ACHN (cell line): ENCODE measurements around the gene CDC42BPG.

Experiments used
- DNase-seq: peaks from one replicate; pipeline ENCODE4 v3.0.0-alpha.2; 2015
- in situ Hi-C: cut with HindIII; loops from 2 replicates; pipeline ENCODE4 v1.10.0; 2017; ENCODE audit warnings: low sequenced_read_pairs, low pct_ligation_motif_present, low pct_unique_long_range_greater_than_20kb

The CDC42BPG gene

GRCh38 chr11:64868904-64869570 is 24.6 kb upstream of the CDC42BPG start:
- peak; percentile 72 for DNase-seq
- in situ Hi-C loops, result no loop called here

- in situ Hi-C loops, result no loop called here
- DNase-seq, result no peak
Observed at GRCh38 chr11:64867748-64868462, 23.5 kb upstream of the CDC42BPG start.

- DNase-seq, result no peak
Observed at GRCh38 chr11:64866173-64866491, 21.7 kb upstream of the CDC42BPG start.

GRCh38 chr11:64865286-64866172 is 21.1 kb upstream of the CDC42BPG start:
- DNase-seq, result no peak
- in situ Hi-C loops, result no loop called here

More at GRCh38 chr11:64866173-64866491, 21.7 kb upstream of the CDC42BPG start:
- in situ Hi-C loops, result no loop called here

GRCh38 chr11:64864473-64865285 is 20.2 kb upstream of the CDC42BPG start:
- no peak for DNase-seq
- in situ Hi-C loops, result no loop called here

GRCh38 chr11:64864135-64864472 is 19.7 kb upstream of the CDC42BPG start:
- in situ Hi-C loops, result no loop called here
- DNase-seq, result no peak

- in situ Hi-C loops, result no loop called here
- no peak for DNase-seq
Observed at GRCh38 chr11:64863391-64864060, 19.1 kb upstream of the CDC42BPG start.

- DNase-seq, result no peak
- in situ Hi-C loops, result no loop called here
Observed at GRCh38 chr11:64862987-64863390, 18.5 kb upstream of the CDC42BPG start.

GRCh38 chr11:64861227-64861975 is 16.9 kb upstream of the CDC42BPG start:
- in situ Hi-C loops, result no loop called here
- DNase-seq, result no peak

GRCh38 chr11:64859542-64860414 is 15.3 kb upstream of the CDC42BPG start:
- no peak for DNase-seq
- in situ Hi-C loops, result no loop called here

GRCh38 chr11:64858467-64859263 is 14.2 kb upstream of the CDC42BPG start:
- in situ Hi-C loops, result no loop called here

GRCh38 chr11:64857485-64857884 is 13.0 kb upstream of the CDC42BPG start:
- in situ Hi-C loops, result no loop called here

More at GRCh38 chr11:64858467-64859263, 14.2 kb upstream of the CDC42BPG start:
- DNase-seq, result no peak

GRCh38 chr11:64856382-64857227 is 12.2 kb upstream of the CDC42BPG start:
- DNase-seq, result peak; percentile 86
- in situ Hi-C loops, result no loop called here

More at GRCh38 chr11:64857485-64857884, 13.0 kb upstream of the CDC42BPG start:
- DNase-seq, result no peak

- DNase-seq, result no peak
- in situ Hi-C loops, result no loop called here
Observed at GRCh38 chr11:64855596-64856304, 11.3 kb upstream of the CDC42BPG start.
